ENCODE measurements around the gene CDC25B. TPM values are rescaled to one million over a fixed set of nuclear protein-coding genes. Genes with fewer than 3 reads are reported as not detected.

Gene CDC25B
- total RNA-seq, 1 experiment from 2014 or later, result 91.0 TPM

DNA sequence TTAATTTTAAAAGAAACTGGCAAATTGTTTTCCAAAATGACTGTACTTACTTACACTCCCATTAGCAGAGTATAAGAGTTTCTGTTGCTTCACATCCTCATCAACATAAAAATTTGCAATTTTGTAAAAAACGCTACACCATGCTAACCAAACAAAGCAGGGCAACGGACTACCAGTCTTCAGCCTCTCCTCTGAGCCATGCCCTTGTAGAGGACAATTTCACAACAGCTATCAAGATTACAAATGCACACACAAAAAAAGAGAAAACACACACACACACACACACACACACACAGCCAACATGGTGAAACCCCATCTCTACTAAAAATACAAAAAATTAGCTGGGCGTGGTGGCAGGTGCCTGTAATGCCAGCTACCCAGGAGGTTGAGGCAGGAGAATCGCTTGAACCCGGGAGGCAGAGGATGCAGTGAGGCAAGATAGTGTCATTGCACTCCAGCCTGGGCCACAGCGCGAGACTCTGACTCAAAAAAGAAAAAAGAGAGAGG lies 24.5 kb upstream of the CDC25B start:
- Histone ChIP-seq H2AFZ (no peak overlapping the region), H3K4me2 (no peak overlapping the region), H3K27ac (no peak overlapping the region), H4K20me1 (ENCODE audit: insufficient read depth) (no peaks in the 10 kb centered on the region; the same call in 1 of the 2 replicates), H3K9me2 (ENCODE audit: insufficient read depth) (no peaks in the 10 kb centered on the region), H3K27me3 (ENCODE audit: insufficient read depth, low read depth) (no peaks in the 10 kb centered on the region), H3K36me3 (ENCODE audit: low read depth) (no peaks in the 10 kb centered on the region), H3K4me1 (replicated peaks; ENCODE audit: insufficient read depth) (peaks cover 19% of the 10 kb centered on the region), H3F3A (ENCODE audit: insufficient read depth, low read depth) (peaks cover 22% of the 10 kb centered on the region), H3K9me3 (ENCODE audit: insufficient read depth, low read depth) (no peaks in the 10 kb centered on the region), H3K4me3 (no peak overlapping the region), H3K79me2 (ENCODE audit: low read depth) (peaks cover 9% of the 10 kb centered on the region)
- ChIA-PET CTCF (no interaction called here), POLR2A (ENCODE audit: unreplicated experiment) (interaction anchor here (0.7 kb wide), 1 partner anchor 27 kb away, joined by 6 read pairs; no protein-coding TSS in a partner anchor)
- DNase-seq, result no peak
- no peak for TF ChIP-seq EZH2 (IDR thresholded peaks at IDR 0.05; ENCODE audit: low read depth)
- TF ChIP-seq, protein P1, sequence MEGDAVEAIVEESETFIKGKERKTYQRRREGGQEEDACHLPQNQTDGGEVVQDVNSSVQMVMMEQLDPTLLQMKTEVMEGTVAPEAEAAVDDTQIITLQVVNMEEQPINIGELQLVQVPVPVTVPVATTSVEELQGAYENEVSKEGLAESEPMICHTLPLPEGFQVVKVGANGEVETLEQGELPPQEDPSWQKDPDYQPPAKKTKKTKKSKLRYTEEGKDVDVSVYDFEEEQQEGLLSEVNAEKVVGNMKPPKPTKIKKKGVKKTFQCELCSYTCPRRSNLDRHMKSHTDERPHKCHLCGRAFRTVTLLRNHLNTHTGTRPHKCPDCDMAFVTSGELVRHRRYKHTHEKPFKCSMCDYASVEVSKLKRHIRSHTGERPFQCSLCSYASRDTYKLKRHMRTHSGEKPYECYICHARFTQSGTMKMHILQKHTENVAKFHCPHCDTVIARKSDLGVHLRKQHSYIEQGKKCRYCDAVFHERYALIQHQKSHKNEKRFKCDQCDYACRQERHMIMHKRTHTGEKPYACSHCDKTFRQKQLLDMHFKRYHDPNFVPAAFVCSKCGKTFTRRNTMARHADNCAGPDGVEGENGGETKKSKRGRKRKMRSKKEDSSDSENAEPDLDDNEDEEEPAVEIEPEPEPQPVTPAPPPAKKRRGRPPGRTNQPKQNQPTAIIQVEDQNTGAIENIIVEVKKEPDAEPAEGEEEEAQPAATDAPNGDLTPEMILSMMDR (conservative IDR thresholded peaks at IDR 0.05), result no peak
- intact Hi-C loops (cut with micrococcal nuclease; ENCODE audit: unreplicated experiment), result no loop called here
- no TSS peak for BruUV-seq (replicated peaks)

DNA sequence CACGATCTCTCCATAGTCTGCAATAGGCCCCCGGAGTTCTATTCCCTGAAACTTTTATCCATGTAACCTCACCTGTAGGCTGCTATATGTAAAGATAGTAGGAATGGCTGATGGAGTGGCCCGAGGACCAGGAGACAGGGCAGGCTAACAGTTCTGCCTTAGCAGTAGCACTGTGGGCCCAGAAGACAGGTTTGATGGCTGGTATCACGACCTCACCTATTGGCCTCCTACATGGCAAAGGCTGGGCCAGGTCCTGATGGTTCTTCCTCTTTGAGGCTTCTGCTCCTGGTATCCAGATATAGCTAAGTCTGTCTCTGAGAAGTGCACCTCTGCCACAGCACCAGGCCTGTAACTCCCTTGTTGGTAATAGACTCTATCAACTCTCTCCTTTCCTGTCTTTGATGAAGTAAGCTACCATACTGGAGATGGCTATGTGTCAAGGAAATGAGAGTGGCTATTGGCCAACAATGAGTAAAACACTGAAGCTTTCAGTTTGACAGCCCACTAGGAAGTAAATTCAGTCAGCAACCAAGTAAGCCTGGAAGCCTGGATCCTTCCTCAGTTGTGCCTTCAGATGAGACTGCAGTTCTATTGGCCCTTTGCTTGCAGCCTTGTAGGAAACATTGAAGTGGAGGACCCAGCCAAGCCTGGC lies 20.5 kb upstream of the CDC25B start:
- Histone ChIP-seq H3K4me3 (no peak overlapping the region), H3K79me2 (ENCODE audit: low read depth) (no peaks in the 10 kb centered on the region), H3K9me3 (ENCODE audit: insufficient read depth, low read depth) (no peaks in the 10 kb centered on the region), H3K27ac (no peak overlapping the region), H3K4me1 (replicated peaks; ENCODE audit: insufficient read depth) (peaks cover 3% of the 10 kb centered on the region), H2AFZ (no peak overlapping the region), H4K20me1 (ENCODE audit: insufficient read depth) (no peaks in the 10 kb centered on the region), H3K4me2 (no peak overlapping the region), H3K9me2 (ENCODE audit: insufficient read depth) (no peaks in the 10 kb centered on the region), H3F3A (ENCODE audit: insufficient read depth, low read depth) (no peaks in the 10 kb centered on the region), H3K27me3 (ENCODE audit: insufficient read depth, low read depth) (no peaks in the 10 kb centered on the region), H3K36me3 (ENCODE audit: low read depth) (no peaks in the 10 kb centered on the region)
- POLR2A ChIA-PET (ENCODE audit: unreplicated experiment), result interaction anchor here (0.6 kb wide), 1 partner anchor 8 kb away, joined by 3 read pairs; the partner anchor contains the start of gene ADISSP
- TF ChIP-seq, protein P1 (conservative IDR thresholded peaks at IDR 0.05), result no peak
- no peak for TF ChIP-seq EZH2 (IDR thresholded peaks at IDR 0.05; ENCODE audit: low read depth)
- BruUV-seq (replicated peaks), result no TSS peak
- CTCF ChIA-PET, result no interaction called here
- no peak for DNase-seq
- intact Hi-C loops (cut with micrococcal nuclease; ENCODE audit: unreplicated experiment), result no loop called here

DNA sequence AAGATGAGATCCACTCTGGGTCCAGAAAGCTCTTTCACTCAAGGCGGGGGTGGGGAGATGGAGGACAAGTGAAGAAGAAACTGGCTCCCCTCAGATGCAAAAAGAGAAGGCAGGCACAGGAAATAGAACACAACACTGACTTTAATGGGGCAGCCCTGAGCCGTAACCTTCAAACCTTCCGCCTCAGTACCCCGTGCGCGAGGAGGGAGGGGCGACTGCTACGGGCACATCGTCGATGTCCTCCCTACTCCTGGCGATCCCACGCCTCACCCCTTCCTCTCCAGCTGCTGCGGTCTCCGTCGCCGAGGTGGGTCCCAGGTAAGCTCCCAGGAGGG lies 18.8 kb upstream of the CDC25B start:
- Histone ChIP-seq H3F3A (ENCODE audit: insufficient read depth, low read depth) (peaks cover 9% of the 10 kb centered on the region; the same call in 1 of the 2 replicates), H3K4me3 (no peak overlapping the region), H4K20me1 (ENCODE audit: insufficient read depth) (0 out of 2 replicates have a peak, but pooled peaks cover 7% of the 10 kb centered on the region), H3K9me3 (ENCODE audit: insufficient read depth, low read depth) (no peaks in the 10 kb centered on the region), H3K27ac (no peak overlapping the region), H3K9me2 (ENCODE audit: insufficient read depth) (no peaks in the 10 kb centered on the region), H2AFZ (no peak overlapping the region), H3K27me3 (ENCODE audit: insufficient read depth, low read depth) (no peaks in the 10 kb centered on the region), H3K79me2 (ENCODE audit: low read depth) (no peaks in the 10 kb centered on the region), H3K4me2 (peak overlapping the region; percentile 38; the same call in 1 of the 2 replicates), H3K36me3 (ENCODE audit: low read depth) (no peaks in the 10 kb centered on the region), H3K4me1 (replicated peaks; ENCODE audit: insufficient read depth) (peaks cover 6% of the 10 kb centered on the region)
- DNase-seq, result no peak
- ChIA-PET CTCF (no interaction called here), POLR2A (ENCODE audit: unreplicated experiment) (interaction anchor here (0.6 to 0.8 kb wide), 2 partner anchors 323 to 384 kb away, joined by 4 to 7 read pairs; no protein-coding TSS in a partner anchor)
- BruUV-seq (replicated peaks), result no TSS peak
- intact Hi-C loops (cut with micrococcal nuclease; ENCODE audit: unreplicated experiment), result no loop called here
- TF ChIP-seq, protein P1 (conservative IDR thresholded peaks at IDR 0.05), result no peak
- TF ChIP-seq EZH2 (IDR thresholded peaks at IDR 0.05; ENCODE audit: low read depth), result no peak

All from PC-9 (cell line).